NCI-H2081 (cell line): ENCODE data around the gene RNU2-1.
"Not testable (repeated sequence)": the region's sequence is repeated elsewhere in the genome, so short reads cannot be mapped to it uniquely, and the experiment has no call there.

Experiments
- DNase-seq, 2 experiments: peaks; one replicate each; lab custom pipeline; 2025; lab: John Stamatoyannopoulos, UW

RNU2-1 gene

DNA sequence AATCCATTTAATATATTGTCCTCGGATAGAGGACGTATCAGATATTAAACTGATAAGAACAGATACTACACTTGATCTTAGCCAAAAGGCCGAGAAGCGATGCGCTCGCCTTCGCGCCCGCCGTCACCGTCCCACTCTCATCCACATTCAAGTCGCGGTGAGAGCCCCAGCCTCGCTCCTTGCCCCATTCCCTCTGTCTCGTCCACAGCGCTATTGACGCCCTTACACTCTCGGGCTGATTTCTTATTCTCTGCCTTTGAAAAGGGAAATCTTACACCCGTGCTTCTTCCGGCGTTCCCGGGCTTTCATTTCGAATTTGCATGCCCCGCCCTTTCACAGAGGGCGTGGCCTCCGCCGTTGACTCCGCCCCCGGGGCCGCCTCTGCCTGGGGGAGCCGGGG lies at the start of gene RNU2-1:
Gene RNU2-1, minus strand, starts transcription at position 101 of the 400 bp plus-strand sequence.
- DNase-seq: not testable (repeated sequence)

DNA sequence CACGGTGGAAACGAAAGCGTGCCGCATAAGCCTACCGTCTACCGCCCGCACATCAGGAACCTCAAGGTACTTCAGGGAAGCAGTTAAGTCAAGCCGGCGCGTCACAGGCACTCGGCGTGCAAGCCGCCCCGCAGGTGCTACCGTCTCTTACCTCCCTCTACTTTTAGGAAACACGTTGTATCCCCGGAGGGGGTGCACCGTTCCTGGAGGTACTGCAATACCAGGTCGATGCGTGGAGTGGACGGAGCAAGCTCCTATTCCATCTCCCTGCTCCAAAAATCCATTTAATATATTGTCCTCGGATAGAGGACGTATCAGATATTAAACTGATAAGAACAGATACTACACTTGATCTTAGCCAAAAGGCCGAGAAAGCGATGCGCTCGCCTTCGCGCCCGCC lies 39.1 kb upstream of the RNU2-1 start:
- DNase-seq: not testable (repeated sequence)

DNA sequence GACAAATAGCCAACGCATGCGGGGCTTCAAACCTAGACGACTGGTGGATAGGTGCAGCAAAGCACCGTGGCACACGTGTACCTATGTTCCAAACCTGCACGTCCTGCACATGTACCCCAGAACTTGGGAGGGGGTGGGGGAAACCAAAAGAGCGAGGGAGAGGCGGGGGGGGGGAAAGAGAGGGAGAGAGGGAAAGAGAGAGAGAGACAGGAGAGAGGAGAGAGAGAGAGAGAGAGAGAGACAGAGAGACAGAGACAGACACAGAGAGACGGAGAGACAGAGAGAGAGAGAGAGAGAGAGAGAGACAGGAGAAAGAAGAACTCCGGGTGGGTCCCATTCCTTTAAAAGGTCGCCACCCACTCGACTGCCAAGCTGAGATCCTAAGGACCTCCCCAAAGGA lies 38.7 kb upstream of the RNU2-1 start:
- not testable (repeated sequence) for DNase-seq

DNA sequence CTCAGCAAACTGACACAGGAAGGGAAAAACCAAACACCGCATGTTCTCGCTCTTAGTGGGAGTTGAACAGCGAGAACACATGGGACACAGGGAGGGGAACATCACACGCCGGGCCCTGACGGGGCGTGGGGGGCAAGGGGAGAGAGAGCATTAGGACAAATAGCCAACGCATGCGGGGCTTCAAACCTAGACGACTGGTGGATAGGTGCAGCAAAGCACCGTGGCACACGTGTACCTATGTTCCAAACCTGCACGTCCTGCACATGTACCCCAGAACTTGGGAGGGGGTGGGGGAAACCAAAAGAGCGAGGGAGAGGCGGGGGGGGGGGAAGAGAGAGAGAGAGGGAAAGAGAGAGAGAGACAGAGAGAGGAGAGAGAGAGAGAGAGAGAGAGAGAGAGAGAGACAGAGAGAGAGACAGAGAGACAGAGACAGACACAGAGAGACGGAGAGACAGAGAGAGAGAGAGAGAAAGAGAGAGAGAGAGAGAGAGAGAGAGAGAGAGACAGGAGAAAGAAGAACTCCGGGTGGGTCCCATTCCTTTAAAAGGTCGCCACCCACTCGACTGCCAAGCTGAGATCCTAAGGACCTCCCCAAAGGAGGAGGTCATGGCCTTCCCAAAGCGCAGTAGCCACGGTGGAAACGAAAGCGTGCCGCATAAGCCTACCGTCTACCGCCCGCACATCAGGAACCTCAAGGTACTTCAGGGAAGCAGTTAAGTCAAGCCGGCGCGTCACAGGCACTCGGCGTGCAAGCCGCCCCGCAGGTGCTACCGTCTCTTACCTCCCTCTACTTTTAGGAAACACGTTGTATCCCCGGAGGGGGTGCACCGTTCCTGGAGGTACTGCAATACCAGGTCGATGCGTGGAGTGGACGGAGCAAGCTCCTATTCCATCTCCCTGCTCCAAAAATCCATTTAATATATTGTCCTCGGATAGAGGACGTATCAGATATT lies 37.1 kb upstream of the RNU2-1 start:
- not testable (repeated sequence) for DNase-seq

DNA sequence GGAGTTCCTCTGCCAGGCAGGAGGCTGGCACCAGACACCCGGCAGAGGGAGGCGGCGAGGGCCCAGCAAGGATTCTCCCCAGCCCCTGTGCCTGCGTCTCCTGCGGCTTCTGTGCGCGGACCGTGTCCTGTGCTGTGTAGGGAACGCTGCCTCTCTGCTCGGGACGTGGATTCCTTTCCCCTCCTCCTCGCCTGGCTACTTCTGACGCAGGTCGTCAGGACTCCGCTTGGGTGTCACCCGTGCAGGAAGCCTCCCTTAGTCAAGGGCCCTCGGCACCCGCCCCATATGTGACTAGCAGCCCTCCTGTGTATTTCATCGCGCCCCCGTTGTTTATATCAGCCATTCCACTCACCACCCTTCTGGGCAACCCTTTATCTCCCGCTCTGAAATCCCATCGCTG lies 12.7 kb upstream of the RNU2-1 start:
- not testable (repeated sequence) for DNase-seq

DNA sequence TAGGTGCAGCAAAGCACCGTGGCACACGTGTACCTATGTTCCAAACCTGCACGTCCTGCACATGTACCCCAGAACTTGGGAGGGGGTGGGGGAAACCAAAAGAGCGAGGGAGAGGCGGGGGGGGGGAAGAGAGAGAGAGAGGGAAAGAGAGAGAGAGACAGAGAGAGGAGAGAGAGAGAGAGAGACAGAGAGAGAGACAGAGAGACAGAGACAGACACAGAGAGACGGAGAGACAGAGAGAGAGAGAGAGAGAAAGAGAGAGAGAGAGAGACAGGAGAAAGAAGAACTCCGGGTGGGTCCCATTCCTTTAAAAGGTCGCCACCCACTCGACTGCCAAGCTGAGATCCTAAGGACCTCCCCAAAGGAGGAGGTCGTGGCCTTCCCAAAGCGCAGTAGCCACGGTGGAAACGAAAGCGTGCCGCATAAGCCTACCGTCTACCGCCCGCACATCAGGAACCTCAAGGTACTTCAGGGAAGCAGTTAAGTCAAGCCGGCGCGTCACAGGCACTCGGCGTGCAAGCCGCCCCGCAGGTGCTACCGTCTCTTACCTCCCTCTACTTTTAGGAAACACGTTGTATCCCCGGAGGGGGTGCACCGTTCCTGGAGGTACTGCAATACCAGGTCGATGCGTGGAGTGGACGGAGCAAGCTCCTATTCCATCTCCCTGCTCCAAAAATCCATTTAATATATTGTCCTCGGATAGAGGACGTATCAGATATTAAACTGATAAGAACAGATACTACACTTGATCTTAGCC lies 7.0 kb upstream of the RNU2-1 start:
- not testable (repeated sequence) for DNase-seq

DNA sequence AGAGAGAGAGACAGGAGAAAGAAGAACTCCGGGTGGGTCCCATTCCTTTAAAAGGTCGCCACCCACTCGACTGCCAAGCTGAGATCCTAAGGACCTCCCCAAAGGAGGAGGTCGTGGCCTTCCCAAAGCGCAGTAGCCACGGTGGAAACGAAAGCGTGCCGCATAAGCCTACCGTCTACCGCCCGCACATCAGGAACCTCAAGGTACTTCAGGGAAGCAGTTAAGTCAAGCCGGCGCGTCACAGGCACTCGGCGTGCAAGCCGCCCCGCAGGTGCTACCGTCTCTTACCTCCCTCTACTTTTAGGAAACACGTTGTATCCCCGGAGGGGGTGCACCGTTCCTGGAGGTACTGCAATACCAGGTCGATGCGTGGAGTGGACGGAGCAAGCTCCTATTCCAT lies 5.8 kb upstream of the RNU2-1 start:
- DNase-seq: not testable (repeated sequence)

DNA sequence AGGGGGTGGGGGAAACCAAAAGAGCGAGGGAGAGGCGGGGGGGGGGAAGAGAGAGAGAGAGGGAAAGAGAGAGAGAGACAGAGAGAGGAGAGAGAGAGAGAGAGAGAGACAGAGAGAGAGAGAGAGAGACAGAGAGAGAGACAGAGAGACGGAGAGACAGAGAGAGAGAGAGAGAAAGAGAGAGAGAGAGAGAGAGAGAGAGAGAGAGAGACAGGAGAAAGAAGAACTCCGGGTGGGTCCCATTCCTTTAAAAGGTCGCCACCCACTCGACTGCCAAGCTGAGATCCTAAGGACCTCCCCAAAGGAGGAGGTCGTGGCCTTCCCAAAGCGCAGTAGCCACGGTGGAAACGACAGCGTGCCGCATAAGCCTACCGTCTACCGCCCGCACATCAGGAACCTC lies 514 bp downstream of the RNU2-1 start:
- not testable (repeated sequence) for DNase-seq

DNA sequence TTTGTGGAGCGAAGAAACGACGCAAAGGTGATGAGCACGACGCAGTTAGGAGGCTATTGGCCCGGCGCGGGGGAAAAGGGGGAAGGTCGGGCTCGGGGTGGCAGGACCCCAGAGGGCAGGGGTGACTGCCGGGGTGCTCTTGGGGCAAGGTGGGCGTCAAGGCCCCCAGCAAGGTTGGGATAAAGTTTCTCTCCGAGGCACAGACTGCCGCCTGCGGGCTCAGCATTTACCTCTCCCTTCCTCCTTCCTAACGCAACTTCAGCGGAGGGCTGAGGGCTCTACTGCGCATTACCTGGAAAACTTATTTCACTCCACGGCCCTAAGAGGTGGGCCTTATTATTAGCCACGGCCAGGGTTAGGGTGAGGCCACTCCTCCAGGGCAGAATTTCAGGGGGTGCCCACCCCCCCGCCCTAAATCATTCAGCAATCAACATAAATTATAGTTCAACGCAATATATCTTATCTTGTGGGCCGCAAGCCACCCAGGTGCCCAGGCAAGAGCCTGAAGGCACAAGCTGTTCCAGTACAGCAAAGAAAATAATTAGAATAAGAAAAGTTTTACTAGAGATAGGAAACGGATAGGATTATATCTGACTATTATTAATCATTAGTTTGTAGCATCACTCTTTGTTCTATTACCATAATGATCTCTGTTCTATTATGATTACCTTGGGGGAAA lies 1.6 kb downstream of the RNU2-1 start:
- DNase-seq: not testable (repeated sequence)

DNA sequence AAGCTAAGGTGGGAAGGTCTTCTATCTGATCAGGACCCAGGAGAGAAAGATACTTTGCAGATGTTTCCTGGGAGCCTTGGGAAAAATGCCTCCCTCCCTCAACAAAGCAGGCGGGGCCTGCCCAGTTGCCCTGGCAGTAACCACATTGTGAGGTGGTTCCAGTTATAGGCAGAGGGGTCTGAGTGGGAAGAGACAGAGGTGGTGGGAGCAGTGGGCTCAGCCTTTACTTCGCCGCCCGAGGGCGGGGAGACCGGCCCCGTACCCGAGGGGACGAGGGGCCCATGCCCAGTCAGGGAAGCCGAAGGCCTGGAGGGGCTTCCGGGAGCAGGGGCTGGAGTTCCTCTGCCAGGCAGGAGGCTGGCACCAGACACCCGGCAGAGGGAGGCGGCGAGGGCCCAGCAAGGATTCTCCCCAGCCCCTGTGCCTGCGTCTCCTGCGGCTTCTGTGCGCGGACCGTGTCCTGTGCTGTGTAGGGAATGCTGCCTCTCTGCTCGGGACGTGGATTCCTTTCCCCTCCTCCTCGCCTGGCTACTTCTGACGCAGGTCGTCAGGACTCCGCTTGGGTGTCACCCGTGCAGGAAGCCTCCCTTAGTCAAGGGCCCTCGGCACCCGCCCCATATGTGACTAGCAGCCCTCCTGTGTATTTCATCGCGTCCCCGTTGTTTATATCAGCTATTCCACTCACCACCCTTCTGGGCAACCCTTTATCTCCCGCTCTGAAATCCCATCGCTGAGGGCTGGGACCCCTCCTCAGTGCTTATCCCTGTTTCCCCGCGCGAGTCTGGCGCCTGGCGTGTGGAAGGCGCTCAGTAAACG lies 2.4 kb downstream of the RNU2-1 start:
- not testable (repeated sequence) for DNase-seq

DNA sequence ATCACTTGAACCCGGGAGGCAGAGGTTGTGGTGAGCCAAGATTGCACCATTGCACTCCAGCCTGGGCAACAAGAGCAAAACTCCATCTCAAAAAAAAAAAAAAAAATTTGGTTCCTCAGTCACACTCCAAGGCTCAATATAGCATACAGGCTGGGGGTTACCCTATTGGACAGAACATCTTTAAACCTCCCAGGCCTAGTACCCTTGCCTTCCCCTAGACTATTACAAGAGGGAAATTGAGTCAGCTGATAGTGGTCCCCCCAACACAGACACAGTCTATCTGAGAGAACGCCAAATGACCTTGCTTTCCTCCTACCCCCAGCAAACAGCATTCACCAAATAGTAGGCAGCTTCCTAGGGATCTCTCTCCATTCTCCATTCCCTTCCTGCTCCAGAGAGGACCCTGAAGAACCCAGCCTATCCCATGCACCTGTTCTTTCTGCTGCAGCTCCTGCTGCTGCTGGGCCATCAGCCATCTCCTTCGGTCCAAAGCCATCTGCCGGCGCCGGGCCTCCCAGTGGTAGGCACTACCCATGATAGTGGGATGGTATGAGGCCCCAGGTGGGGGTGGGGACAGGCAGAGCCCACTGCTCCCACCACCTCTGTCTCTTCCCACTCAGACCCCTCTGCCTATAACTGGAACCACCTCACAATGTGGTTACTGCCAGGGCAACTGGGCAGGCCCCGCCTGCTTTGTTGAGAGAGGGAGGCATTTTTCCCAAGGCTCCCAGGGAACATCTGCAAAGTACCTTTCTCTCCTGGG lies 5.6 kb downstream of the RNU2-1 start, which contains the start of gene CCDC200:
Gene CCDC200, minus strand, starts transcription at position 604 of the 763 bp plus-strand sequence. Its CDS starts 69 bp downstream, at position 535.
- DNase-seq: not testable (repeated sequence)

DNA sequence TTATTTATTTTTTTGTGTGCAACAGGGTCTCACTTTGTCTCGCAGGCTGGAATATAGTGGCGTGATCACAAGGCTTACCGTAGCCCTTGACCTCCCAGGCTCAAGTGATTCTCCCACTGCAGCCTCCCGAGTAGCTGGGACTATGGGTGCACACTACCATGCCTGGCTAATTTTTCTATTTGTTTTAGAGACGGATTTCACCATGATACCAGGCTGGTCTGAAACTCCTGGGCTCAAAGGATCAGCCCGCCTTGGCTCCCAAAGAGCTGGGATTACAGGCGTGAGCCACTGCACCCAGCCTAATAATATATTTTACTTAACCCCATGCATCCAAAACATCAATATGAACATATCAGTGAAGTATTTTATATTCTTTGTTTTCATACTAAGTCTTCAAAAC lies 7.4 kb downstream of the RNU2-1 start:
- DNase-seq: no peak

DNA sequence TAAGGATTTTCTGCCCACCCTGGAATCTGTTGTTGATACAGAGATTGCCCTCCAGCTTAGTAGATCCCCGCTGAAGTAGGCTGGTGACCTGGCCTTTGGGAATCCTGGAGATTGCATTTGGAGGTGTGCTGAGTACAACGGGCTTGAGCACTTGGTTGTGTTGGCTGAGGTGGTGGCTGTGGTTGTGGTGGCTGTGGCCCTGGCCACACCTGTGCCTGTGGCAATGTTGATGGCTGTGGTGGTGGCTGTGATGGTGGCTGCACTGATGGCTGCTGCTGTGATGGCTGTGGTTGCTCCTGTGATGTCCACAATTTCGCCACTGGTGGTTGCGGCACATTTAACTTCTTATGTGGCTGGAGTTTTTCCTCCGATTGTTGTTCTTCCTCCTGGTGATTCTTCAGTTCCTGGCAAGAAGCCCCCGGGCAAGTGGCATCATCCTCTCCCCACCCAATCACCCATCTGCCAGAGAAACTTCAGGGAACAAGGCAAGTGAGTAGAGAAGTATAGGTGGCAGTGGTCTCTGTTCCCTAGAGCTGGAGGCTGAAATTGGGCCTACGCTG lies 9.6 kb downstream of the RNU2-1 start:
- DNase-seq: no peak

DNA sequence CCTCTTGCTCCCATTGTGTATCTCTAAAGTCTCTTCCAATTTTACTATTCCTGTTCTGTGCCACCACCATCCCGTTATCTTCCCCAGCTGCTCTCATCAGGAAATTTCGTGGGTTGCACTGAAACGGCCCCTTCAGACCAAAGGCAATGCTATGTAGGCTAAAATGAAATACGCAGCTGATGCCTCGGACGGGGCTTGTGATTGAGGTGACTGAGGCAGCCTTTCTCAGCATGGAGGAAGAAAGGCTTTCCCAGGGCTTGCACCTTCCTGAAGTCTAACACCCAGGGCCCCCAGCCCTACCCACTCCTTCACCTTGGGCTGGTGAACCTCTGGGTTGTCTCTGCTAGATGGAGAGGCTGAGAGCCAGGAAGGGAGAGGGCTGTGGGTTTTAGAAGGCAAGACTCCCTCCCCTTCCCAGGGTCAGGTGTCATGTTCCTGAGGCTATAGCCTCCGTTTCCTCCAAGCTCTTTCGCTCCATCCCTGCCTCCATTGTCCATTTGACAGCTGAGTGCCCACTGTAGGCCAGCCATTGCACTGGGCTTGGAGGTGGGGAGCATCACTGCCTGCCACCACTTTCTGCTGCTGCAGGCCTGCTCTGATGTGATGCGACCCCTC lies 13.2 kb downstream of the RNU2-1 start:
- DNase-seq: no peak

DNA sequence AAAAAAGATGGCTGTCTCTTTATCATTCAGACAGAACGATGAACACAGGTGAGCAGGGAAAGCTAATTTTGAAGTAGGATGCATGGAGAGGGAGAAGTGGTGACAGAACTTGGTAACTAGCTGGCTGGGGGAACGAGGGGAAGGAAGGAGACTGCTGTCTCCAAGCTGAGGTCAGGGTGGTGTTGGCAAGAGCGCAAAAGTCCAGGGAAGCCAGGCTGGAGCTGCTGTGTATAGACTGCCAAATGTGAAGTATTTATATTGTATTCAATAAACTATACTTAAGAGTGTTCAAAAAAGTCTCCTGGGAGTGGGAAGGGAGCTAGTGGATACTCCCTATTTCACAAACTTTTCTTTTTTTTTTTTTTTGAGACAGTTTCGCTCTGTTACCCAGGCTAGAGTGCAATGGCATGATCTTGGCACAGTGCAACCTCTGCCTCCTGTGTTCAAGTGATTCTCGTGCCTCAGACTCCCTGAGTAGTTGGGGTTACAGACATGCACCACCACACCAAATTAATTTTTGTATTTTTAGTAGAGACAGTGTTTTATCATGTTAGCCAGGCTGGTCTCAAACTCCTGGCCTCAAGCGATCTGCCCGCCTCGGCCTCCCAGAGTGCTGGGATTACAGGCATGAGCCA lies 13.9 kb downstream of the RNU2-1 start:
- no peak for DNase-seq

DNA sequence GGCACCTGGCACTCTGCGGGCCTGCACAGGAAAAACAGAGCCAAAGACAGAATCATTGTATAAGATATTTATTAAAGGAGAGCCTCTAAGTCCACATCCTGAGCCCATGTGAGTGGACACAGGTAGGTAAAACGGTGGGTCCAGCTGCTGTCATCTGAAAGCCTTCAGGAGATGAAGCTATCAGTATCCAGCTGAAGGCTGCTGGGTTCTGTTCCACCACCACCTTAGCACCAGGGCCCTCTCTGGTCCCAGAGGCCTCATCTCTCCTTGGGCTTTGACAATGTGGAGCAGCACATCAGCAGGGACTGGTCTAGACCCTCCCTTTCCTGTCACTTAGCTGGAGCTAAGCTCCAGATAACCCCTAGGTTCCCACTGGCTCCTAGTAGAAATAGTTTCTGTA lies 14.8 kb downstream of the RNU2-1 start:
- DNase-seq: no peak

DNA sequence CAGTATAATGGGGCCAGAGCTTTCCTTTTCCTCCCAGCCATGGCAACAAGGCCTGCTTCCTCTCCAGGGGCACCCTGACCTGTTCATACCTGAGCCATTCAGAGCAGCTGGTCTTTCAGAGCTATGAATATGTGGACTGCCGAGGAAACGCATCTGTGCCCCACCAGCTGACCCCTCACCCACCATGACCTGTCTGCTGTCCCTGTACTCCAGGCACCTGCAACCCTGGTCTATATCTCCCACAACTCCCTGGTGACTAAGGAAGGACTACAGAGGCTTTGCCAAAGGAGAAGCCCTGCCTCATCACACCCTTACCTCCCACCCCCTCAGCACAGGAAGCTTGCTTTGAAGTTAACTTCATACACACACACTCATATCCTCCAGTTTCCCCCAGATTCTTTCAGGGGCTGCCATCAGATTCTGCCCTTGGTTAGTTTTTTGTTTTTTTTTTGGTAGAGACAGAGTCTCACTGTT lies 16.1 kb downstream of the RNU2-1 start:
- no peak for DNase-seq

DNA sequence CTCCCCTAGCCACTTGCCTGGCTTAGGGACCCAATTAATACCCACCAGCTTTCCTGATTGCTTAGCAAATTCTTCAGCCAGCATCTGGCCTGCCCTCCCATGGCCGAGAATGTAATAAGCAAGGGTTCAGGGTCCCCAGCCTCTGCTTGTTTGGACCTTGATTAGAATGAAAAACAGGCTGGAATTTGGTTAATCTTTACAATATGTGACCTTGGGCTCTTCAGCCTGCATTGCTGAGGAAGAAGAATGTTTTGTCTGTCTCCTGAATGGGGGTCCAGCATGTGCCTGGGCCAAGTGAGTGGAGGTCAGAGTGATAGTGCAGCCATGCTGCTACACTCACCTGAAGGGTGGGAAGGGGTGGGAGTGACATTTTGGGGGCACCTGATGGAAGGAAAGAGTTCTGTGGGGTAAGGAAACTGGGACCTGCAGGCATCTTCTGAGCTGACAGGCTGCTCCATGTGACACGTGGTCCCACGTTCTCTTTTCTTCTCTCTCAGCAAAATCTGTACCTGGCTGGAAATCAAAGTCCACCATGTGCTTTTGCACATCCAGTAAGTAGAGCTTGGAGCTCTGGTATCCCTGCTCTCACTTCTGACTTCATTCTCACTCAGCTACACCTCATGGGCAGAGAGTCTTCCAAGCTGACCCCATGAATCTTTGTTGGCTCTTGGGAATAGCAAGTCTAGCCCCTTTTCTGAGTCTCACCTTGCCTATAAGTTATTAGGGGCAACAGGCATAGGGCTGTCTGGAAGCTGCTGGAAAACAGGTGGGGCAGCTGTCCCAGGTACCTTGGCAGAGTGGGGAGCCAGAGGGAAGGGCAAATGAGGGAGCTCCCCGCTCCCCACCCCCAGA lies 16.8 kb downstream of the RNU2-1 start:
- no peak for DNase-seq
